Panc1 (cell line): Measurements from ENCODE around the gene FMC1.

Experiments
- POLR2AphosphoS5 ChIP-seq: IDR thresholded peaks from 2 replicates; pipeline ENCODE4 v1.6.1; 2012; ENCODE audit warnings: mild to moderate bottlenecking, low read depth, low read length, moderate library complexity
- TF ChIP-seq, protein P1 (sequence below): fragments of 450-650 bp; IDR thresholded peaks from 2 replicates; pipeline ENCODE4 v1.5.1; 2017; ENCODE audit warnings: mild to moderate bottlenecking

DNA sequence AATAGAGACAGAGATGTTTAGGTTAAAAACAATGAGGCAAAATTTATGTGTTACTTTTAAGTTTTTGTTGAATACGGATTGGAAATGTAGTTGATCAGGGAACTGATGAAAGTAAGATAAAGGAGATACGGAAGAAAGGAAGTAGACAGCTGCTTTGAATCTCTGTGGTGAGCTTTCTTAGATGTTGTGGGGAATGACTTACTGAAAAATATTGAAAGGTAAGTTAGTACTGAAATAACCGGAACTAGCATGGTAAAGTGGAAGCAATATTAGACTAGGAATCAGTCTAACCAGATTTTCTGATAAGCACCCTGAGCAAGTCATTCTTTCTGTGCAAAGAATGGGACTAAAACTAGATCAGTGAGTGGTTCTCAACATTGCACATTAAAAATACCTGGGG, 53.4 kb downstream of the FMC1 start:
- TF ChIP-seq POLR2AphosphoS5, result no peak
- TF ChIP-seq, protein P1, sequence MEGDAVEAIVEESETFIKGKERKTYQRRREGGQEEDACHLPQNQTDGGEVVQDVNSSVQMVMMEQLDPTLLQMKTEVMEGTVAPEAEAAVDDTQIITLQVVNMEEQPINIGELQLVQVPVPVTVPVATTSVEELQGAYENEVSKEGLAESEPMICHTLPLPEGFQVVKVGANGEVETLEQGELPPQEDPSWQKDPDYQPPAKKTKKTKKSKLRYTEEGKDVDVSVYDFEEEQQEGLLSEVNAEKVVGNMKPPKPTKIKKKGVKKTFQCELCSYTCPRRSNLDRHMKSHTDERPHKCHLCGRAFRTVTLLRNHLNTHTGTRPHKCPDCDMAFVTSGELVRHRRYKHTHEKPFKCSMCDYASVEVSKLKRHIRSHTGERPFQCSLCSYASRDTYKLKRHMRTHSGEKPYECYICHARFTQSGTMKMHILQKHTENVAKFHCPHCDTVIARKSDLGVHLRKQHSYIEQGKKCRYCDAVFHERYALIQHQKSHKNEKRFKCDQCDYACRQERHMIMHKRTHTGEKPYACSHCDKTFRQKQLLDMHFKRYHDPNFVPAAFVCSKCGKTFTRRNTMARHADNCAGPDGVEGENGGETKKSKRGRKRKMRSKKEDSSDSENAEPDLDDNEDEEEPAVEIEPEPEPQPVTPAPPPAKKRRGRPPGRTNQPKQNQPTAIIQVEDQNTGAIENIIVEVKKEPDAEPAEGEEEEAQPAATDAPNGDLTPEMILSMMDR, result no peak
